Measurements from ENCODE around the gene IFT122.
A peak's percentile ranks its signal among the peaks of the same experiment; 100 is the strongest.
"Not testable (repeated sequence)": the region's sequence is repeated elsewhere in the genome, so short reads cannot be mapped to it uniquely, and the experiment has no call there.

IFT122 gene

GRCh38 chr3:129501630-129502029 is 61.6 kb downstream of the IFT122 start:
- DNase-seq, result no peak

- DNase-seq, result no peak
These were observed 62.8 kb downstream of the IFT122 start for GRCh38 chr3:129502641-129503408.

- no peak for DNase-seq
These were observed 63.7 kb downstream of the IFT122 start for GRCh38 chr3:129503471-129504291.

- DNase-seq, result peak; percentile 25
These were observed 64.6 kb downstream of the IFT122 start for GRCh38 chr3:129504471-129505100.

GRCh38 chr3:129505341-129505740 is 65.3 kb downstream of the IFT122 start:
- DNase-seq, result no peak

- DNase-seq, result no peak
These were observed 66.3 kb downstream of the IFT122 start for GRCh38 chr3:129506231-129506742.

- no peak for DNase-seq
These were observed 67.3 kb downstream of the IFT122 start for GRCh38 chr3:129507181-129507831.

GRCh38 chr3:129512595-129512994 is 72.6 kb downstream of the IFT122 start:
- no peak for DNase-seq

GRCh38 chr3:129513705-129514104 is 73.7 kb downstream of the IFT122 start:
- no peak for DNase-seq

GRCh38 chr3:129514110-129514509 is 74.1 kb downstream of the IFT122 start:
- DNase-seq, result no peak

GRCh38 chr3:129514563-129514962 is 74.5 kb downstream of the IFT122 start:
- no peak for DNase-seq

- not testable (repeated sequence) for DNase-seq
These were observed 75.2 kb downstream of the IFT122 start for GRCh38 chr3:129515108-129515820.

GRCh38 chr3:129515821-129516432 is 75.9 kb downstream of the IFT122 start:
- not testable (repeated sequence) for DNase-seq

- DNase-seq, result no peak
These were observed 77.5 kb downstream of the IFT122 start for GRCh38 chr3:129517516-129517915.

- DNase-seq, result no peak
These were observed 78.1 kb downstream of the IFT122 start for GRCh38 chr3:129518038-129518561.

GRCh38 chr3:129518581-129518980 is 78.6 kb downstream of the IFT122 start:
- no peak for DNase-seq

- no peak for DNase-seq
These were observed 79.4 kb downstream of the IFT122 start for GRCh38 chr3:129519449-129519848.

- no peak for DNase-seq
These were observed 80.1 kb downstream of the IFT122 start for GRCh38 chr3:129519896-129520715.

- no peak for DNase-seq
These were observed 80.9 kb downstream of the IFT122 start for GRCh38 chr3:129520960-129521359.

GRCh38 chr3:129521611-129522010 is 81.6 kb downstream of the IFT122 start:
- DNase-seq, result no peak

- no peak for DNase-seq
These were observed 82.9 kb downstream of the IFT122 start for GRCh38 chr3:129522953-129523352.
